GM20000 (cell line): ENCODE measurements around the gene USP24.

ENCODE experiments used
- DNase-seq: peaks from one replicate; pipeline ENCODE4 v3.0.0; 2012; ENCODE audit warnings: low spot score
- TF ChIP-seq, protein P1 (sequence below): IDR thresholded peaks from 2 replicates; pipeline ENCODE4 v1.5.1; 2012; ENCODE audit warnings: mild to moderate bottlenecking, control low read depth; ENCODE audit errors: extremely low read depth, missing control alignments

The USP24 gene

DNA sequence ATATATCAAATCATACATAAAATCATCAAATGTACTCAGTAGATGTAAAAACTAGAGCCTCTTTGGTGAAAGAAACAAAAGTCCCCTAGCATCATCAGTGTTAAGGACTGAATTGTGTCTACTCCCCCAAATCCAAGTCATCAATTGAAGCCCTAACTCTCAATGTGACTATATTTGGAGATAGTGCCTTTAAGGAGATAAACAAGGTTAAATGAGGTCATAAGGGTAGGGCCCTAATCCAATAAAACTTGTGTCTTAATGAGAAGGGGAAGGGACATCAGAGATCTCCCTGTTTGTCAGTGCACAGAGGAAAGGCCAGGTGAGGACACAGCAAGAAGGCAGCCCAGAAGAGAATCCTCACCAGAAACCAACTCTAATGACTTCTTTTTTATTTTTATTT lies 33.5 kb downstream of the USP24 start:
- no peak for DNase-seq
- TF ChIP-seq, protein P1, sequence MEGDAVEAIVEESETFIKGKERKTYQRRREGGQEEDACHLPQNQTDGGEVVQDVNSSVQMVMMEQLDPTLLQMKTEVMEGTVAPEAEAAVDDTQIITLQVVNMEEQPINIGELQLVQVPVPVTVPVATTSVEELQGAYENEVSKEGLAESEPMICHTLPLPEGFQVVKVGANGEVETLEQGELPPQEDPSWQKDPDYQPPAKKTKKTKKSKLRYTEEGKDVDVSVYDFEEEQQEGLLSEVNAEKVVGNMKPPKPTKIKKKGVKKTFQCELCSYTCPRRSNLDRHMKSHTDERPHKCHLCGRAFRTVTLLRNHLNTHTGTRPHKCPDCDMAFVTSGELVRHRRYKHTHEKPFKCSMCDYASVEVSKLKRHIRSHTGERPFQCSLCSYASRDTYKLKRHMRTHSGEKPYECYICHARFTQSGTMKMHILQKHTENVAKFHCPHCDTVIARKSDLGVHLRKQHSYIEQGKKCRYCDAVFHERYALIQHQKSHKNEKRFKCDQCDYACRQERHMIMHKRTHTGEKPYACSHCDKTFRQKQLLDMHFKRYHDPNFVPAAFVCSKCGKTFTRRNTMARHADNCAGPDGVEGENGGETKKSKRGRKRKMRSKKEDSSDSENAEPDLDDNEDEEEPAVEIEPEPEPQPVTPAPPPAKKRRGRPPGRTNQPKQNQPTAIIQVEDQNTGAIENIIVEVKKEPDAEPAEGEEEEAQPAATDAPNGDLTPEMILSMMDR, result no peak

GRCh38 chr1:55180075-55180670 lies 35.0 kb downstream of the USP24 start:
- no peak for DNase-seq
- TF ChIP-seq, protein P1, result no peak

- TF ChIP-seq, protein P1, result no peak
- no peak for DNase-seq
These were observed 35.9 kb downstream of the USP24 start for GRCh38 chr1:55179177-55179835.

- DNase-seq, result no peak
- TF ChIP-seq, protein P1, result no peak
These were observed 42.5 kb downstream of the USP24 start for GRCh38 chr1:55172687-55173086.

- DNase-seq, result no peak
- TF ChIP-seq, protein P1, result no peak
These were observed 42.9 kb downstream of the USP24 start for GRCh38 chr1:55172272-55172671.

DNA sequence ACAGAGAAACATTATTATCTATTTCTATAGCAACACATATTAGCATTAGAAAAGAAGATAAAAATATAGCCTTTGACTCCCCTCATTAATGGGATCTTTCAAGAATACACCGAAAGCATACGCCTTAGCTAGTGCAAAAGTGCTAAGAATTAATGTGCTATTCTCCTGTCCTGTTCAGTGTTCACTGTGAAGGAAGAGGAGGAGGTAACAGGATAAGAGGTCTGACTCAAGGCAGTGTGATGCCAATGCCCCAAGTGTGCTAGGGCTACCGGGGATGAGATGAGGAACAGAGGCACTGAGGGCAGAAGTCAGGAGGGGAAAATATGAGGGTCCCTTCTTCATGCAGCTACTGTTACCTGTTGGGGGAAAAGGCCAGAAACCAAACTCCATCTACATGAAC lies 43.5 kb downstream of the USP24 start:
- DNase-seq, result no peak
- TF ChIP-seq, protein P1, result no peak

GRCh38 chr1:55170426-55170825 lies 44.7 kb downstream of the USP24 start:
- TF ChIP-seq, protein P1, result no peak
- no peak for DNase-seq
